ENCODE results near the gene L1CAM.

The L1CAM gene

DNA sequence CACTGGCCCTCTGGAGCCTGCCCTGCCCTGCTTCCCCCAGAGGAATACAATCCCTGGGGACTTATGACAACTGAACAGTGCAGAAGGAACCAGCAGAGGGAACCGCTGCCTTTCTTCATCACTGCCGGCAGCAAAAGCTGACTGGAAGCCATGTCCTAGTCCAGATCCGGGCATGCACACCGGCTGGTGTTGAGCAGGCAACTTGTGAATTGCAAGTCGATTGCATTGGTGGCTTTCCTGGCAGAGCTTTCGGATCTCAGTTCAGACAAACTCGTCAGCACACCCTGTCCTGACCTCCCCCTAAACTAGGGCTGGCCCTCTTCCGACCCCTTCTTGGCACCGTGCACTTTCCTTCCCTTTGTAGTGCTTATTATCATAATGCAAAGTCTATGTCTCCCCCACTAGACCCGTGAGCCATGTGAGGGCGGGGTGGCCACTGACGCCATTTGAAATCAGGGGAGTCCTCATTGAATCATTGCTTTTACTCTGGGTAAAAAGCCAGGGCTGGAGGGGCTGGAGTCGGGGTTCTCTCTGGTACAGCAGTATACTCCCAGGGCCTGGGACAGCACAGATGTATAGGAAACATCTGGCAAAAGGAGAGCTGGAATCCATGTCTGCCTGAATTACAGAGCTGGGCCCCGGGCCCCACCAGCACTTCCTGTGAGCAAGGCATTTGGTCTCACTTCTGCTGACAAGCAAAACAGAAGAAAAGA is 38.3 kb upstream of the L1CAM start:
- peak; percentile 89 for DNase-seq

DNA sequence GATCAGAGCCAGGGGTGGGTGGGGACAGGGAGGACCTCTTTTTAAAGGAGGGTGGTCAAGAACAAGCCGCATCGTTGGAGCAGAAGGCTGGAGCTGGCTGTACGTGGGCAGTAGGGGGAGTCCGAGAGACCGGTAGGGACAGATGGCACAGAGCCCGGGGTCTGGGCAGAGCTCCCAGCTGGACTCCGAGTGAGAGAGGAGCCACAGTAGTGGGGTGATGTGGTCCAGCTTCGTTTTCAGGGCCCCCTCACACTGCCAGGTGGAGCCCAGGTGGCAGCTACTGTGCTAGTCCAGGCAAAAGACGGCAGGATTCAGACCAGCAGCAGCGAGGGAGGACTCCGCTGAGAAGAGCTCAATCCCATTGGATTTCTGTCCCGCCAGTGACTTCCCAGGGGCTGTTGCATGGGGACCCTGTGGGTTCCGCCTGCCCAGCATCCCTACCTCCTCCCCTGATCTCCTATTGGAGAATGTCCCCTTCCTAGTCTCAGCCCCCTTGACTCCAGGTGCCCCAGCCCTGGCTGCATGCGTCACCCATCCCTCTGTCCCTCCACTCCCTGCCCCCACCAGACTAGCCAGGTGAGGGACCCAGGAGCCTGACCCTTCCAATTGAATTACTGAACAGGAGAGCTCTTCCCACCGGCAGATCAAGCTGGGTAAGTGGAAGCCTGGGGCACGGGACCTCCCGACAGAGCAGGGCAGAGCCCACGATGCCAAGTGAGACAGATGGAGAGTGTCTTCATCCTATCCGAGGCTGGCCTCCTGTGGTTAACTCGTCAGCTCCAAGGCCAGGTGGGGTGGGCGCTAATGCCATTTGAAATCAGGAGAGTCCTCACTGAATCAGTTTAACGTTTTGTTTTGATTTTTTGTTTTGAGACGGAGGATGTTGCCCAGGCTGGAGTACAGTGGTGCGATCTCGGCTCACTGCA is 37.2 kb upstream of the L1CAM start:
- no peak for DNase-seq

DNA sequence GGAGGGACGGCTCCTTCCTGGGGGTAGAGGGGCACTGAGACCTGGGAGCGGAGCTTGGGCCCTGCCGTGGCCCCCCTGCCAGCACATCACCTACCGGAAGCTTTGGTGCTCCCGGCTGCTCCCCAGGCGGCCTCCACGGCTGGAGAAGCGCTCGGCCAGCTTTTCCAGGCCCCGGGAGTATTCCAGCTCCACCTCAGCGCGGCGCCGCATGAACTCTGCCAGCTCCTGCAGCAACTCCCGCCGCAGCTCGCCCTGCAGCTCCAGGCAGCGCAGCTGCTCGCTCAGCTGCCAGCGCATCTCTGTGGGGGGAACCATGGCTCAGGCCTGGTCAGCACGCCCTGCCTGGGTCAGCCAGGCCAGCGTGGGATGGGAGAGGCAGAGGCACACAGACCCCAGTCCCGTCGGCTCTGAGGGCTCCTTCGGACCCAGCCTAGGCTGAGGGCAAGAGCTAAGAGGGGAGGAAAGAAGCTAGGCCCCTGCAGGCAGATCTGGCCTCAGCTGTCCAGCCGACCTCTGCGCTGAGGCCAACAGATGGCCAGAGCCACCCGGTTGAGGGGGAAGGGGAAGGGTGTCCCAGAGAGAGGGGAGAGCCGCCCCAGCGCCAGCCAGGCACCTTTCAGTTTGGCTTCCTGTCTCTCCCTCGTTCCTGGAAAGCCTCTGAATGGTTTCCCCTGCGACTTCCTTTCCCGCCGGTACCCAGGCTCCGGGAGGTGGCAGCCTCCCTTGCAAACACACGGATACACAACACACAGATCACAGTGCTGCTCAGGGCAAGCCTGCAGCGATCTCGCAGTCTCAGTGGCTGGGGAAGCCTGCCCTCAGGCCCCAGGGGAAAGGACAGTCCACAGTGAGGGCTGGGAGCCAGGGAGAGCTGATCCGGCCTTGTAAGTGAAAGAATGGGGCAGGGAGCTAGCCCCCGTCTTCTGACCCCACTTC is 35.8 kb upstream of the L1CAM start:
- no peak for DNase-seq

- DNase-seq = no peak
Measured at GRCh38 chrX:153921070-153921469, 35.1 kb upstream of the L1CAM start.

DNA sequence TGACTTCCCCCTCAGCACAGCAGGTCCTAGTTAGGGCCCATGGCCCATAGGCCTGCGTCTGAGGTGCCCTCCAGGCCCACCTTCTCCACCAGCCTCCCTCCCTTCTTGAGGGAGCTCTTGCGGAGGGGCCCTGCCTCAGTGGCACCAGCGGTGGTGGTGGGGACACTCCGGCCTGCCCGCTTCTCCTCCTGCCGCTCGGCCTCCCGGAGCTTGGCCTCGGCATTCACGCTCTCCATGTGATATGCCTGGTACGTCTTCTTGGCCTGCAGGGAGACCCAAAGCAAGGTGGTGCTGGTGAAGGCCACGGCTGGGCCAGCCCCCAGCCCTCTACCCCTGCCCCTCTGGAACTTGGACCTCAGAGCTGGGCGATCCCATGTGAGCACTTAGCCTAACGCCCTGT is 34.6 kb upstream of the L1CAM start:
- DNase-seq = no peak

DNA sequence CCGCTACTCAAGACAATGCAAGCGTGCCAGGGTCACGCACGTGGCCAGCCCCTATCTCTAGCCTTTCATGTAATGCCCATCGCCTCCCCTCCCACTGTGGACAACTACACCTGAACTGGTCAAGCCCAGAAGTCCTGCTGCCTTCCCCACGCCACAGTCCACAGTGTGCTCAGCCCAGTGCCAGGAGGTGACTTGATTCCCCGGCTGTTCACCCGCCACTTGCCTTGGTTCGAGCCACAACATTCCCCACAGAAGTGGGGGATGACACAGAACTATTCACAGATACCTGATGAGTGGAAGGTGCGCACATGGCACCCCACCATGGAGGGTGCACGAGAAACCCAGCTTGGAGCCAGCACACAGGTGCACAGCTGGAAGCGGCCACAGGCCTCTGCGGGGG is 33.3 kb upstream of the L1CAM start:
- DNase-seq = no peak

- DNase-seq = no peak
Measured at GRCh38 chrX:153917869-153918268, 31.9 kb upstream of the L1CAM start.

DNA sequence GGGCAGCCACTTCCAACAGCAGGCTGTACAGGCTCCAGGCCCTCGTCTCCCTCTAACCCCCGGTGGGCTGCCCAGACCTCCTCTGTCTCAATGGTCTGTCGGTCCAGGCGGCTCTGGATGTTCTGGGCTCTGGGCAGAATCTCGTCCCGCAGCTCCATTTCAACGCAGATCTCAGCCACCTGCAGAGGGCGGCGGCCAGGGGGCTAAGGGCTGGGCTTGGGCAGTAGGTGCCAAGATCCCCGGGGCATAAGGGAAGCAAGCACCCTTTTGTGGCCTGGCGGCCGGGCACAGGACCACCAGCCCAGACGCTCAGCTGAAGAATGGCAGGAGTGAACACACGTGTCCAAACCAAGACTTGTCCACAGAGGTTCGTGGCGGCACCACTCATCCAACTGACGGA is 27.7 kb upstream of the L1CAM start:
- no peak for DNase-seq

DNA sequence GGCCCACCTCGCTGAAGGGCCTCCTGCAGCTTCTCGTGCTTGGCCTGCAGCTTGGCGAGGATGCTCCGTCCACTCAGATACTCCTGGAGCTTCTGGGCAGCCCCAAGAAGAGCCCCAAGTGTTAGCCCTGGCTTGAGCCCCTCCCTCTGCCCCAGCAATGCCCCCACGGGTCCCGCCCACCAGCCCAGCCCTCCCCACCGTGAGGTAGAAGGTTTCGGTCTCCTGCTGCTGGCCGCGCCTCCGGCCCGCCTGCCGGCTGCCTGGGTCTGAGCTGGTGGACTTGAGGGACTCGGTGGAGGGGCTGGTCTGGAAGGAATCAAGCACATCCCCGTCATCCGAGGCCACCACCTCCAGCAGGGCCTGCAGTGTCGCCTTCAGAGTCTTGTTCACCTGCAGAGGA is 27.2 kb upstream of the L1CAM start:
- no peak for DNase-seq

- DNase-seq = no peak
Measured at GRCh38 chrX:153911798-153912197, 25.8 kb upstream of the L1CAM start.

DNA sequence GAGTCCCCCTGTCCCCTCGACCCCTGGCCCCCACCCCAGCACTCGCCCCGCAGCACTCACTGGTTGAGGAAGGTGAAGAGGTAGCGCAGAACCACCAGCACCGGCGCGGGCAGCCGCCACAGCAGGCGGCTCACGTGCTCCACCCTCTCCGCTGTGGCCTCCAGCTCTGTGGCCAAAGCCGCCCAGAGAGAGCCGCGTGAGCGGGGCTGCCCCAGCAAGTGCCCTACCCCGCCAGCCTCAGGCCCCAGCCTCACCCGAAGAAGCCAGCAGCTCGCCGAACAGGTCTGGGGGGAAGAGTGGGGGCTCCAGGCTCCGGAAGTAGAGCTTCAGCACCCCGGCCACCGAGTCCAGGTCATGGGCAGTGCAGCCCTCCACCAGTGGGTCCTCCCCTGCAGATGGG is 24.5 kb upstream of the L1CAM start:
- DNase-seq = no peak

GRCh38 chrX:153909980-153910360 is 24.0 kb upstream of the L1CAM start:
- no peak for DNase-seq

DNA sequence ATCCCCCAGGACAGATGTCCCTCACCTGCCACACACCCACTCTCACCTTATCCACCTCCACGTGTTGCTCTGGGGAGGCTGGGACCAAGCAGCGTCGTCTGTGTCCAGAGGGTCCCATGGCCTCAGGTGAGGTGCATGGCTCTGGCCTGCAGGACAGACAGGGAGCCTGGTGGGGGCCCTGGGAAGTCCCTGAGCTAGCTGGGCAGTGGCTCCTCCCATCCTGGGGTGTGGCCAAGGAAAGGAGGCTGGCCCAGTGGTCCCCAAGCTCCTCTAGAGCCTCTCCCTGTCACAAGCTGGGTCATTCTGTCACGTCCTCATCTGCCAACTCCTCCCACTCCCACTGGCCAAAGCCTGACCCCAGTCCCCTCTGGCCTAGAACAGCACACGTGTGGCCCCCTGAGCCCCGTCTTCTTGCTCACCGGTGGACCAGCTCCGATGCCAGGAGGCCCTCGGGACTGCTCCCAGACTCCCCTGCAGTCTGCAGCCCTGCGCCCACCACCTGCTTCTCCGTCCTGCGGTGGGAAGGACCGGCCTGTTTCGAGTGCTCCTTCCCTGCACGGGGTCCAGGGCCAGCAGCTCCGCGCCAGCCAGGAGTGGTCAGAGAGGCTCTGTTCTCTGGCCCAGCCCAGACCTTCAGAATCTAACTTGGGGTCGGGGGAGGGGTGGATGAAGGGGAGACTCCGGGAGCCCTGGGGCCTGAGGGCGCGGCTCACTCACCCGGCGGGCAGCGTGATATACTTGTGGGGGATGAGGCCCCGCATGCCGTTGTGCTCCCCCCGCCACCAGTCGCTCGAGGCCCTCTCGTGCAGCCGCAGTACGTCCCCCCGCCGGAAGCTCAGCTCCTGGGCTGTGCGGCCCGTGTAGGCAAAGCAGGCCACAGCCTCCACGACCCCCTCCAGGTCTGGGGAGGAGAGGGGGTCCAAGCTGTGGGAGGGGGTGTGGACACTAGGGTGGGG is 23.3 kb upstream of the L1CAM start:
- DNase-seq = no peak

DNA sequence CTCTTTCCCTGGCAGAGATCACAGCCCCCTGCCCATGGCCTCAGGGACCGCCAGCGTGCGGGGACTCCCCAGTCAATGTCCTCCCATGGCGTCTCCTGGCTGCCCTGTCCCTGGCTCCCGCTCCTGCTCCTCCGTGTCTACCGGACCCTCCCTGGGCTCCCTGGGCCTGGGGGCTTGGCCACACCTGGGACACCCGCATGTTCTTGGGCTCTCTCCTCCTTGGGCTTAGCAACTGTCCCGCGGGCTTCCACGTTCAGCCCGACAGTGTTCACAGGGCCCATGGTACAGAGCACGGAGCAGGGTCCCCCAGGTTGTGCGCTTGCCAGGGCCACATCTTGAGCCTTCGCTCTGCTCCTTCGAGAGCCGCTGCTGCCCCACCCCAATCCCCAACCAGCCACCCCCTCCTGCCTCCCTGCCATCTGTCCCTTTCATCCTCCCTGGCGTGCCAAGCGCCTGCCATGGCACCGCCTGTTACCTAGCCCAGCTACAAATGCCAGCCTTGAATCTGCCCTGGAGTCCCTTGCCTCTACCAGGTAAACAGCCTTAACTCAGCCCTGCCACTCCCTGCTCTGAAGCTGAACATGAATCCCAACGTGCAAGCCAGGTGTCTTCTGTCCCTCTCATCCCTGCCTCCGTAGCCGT is 22.4 kb upstream of the L1CAM start:
- no peak for DNase-seq

GRCh38 chrX:153907456-153907855 is 21.5 kb upstream of the L1CAM start:
- no peak for DNase-seq

DNA sequence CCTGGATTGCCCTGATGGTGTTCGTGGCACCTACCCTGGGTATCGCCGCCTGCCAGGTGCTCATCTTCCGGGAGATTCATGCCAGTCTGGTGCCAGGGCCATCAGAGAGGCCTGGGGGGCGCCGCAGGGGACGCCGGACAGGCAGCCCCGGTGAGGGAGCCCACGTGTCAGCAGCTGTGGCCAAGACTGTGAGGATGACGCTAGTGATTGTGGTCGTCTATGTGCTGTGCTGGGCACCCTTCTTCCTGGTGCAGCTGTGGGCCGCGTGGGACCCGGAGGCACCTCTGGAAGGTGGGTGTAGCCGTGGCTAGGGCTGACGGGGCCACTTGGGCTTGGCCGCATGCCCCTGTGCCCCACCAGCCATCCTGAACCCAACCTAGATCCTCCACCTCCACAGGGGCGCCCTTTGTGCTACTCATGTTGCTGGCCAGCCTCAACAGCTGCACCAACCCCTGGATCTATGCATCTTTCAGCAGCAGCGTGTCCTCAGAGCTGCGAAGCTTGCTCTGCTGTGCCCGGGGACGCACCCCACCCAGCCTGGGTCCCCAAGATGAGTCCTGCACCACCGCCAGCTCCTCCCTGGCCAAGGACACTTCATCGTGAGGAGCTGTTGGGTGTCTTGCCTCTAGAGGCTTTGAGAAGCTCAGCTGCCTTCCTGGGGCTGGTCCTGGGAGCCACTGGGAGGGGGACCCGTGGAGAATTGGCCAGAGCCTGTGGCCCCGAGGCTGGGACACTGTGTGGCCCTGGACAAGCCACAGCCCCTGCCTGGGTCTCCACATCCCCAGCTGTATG is 20.3 kb upstream of the L1CAM start:
- no peak for DNase-seq

GRCh38 chrX:153905481-153906095 is 19.6 kb upstream of the L1CAM start:
- DNase-seq = no peak

GRCh38 chrX:153903991-153904957 is 18.3 kb upstream of the L1CAM start, which contains the start of gene AVPR2:
Gene AVPR2, plus strand, starts transcription at chrX:153904673. Its CDS starts 473 bp downstream, at chrX:153905146.
- DNase-seq = no peak
